Smooth muscle cell (in vitro differentiated cells): Measurements from ENCODE around the gene SYNGAP1. TPM values are rescaled to one million over a fixed set of nuclear protein-coding genes. Genes with fewer than 3 reads are reported as not detected.

ENCODE experiments used
- DNase-seq: peaks from one replicate; lab custom pipeline; 2025; ENCODE audit not compliant: unreplicated experiment; lab: John Stamatoyannopoulos, UW
- H2AFZ ChIP-seq: fragments of 200-600 bp; sonication (generic); 2 replicates; pipeline ENCODE4 v1.6.0; 2016; ENCODE audit warnings: antibody characterized with exemption, low read depth, mild to moderate bottlenecking
- H3F3A ChIP-seq: fragments of 200-600 bp; sonication (generic); 2 replicates; pipeline ENCODE4 v1.6.0; 2017; ENCODE audit warnings: antibody characterized with exemption, low read depth
- H3K27ac ChIP-seq: fragments of 200-600 bp; sonication (generic); 2 replicates; pipeline ENCODE4 v1.5.1; 2016; ENCODE audit warnings: low read depth, mild to moderate bottlenecking
- H3K27me3 ChIP-seq: fragments of 200-600 bp; sonication (generic); 2 replicates; pipeline ENCODE4 v1.6.1; 2016; ENCODE audit warnings: low read depth, mild to moderate bottlenecking
- H3K36me3 ChIP-seq: fragments of 200-600 bp; sonication (generic); 2 replicates; pipeline ENCODE4 v1.5.1; 2016; ENCODE audit warnings: low read depth
- H3K4me1 ChIP-seq: fragments of 200-600 bp; sonication (generic); 2 replicates; pipeline ENCODE4 v1.5.1; 2016; ENCODE audit warnings: low read depth
- H3K4me2 ChIP-seq: fragments of 200-600 bp; sonication (generic); 2 replicates; pipeline ENCODE4 v1.6.0; 2016; ENCODE audit warnings: mild to moderate bottlenecking
- H3K4me3 ChIP-seq: fragments of 200-600 bp; sonication (generic); 2 replicates; pipeline ENCODE4 v1.5.1; 2016; ENCODE audit warnings: mild to moderate bottlenecking
- H3K79me2 ChIP-seq: fragments of 200-600 bp; sonication (generic); 2 replicates; pipeline ENCODE4 v1.6.0; 2016; ENCODE audit warnings: low read depth, mild to moderate bottlenecking
- H3K9ac ChIP-seq: fragments of 200-600 bp; sonication (generic); 2 replicates; pipeline ENCODE4 v1.6.0; 2016; ENCODE audit warnings: low read depth
- H3K9me3 ChIP-seq: fragments of 200-600 bp; sonication (generic); replicated peaks from 2 replicates; pipeline ENCODE4 v1.5.1; 2016; ENCODE audit warnings: low read depth
- H4K20me1 ChIP-seq: fragments of 200-600 bp; sonication (generic); 2 replicates; pipeline ENCODE4 v1.6.0; 2016; ENCODE audit warnings: low read depth
- CTCF ChIP-seq: fragments of 200-600 bp; sonication (generic); IDR thresholded peaks from 2 replicates; pipeline ENCODE4 v1.5.1; 2017; ENCODE audit warnings: borderline replicate concordance, mild to moderate bottlenecking, antibody characterized with exemption; ENCODE audit not compliant: insufficient read depth, poor library complexity, severe bottlenecking
- WGBS: methylation state at CpG from one replicate; pipeline ENCODE4 v1.1.7; 2016; ENCODE audit warnings: low lambda C conversion rate; 5-methylcytosine and 5-hydroxymethylcytosine counted together
- polyA plus RNA-seq: library from polyadenylated mRNA; unstranded; fragments of >200 nt; fragmentation: Nextera tagmentation; extraction: Ambion mirVana; gene quantifications from 2 replicates; pipeline ENCODE4 v1.2.1, GENCODE V29; 2016
- total RNA-seq: library from RNA; depleted of rRNA; stranded (reverse); fragments of >200 nt; gene quantifications from 2 replicates; pipeline ENCODE4 v1.2.3, GENCODE V29; 2014

Gene SYNGAP1
- total and polyA plus RNA-seq, 2 experiments from 2014 or later: 1.9 to 10.4 TPM

DNA sequence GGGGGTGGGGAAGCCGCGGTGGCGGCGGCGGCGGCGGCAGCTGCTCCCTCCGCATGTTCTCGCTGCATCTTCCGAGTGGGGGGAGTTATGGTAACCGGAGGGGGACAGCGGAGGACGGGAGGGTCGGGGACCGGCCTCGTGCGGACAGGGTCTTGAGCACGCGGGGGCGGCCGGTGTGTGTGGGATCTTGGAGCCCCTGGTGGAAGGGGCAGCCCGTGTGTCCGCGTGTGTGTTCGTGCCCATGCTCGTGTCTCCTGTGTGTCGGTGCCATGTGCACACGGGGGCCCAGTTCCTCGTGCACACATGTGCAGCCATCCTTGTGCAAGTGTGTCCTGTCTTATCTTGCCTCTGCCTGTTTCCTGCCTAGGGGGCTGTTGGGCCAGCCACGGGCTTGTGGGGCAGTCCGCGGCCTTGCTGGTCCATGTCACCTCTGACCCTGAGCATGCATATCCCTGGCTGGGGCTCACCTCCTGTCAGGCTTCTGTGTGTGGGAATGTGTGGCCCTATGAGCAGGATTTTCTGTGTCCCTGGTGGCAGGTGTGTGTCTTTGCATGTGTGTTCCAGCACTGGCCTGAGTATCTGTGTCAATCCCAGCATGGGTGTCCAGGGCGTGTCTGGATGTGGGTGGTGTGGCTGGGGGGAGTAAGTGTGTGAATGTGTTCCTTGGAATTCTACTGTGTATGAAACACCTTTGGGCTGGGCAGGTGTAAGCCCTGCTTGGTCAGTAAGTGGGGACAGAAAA is 8.5 kb downstream of the SYNGAP1 start:
- H4K20me1 ChIP-seq: peaks cover 59% of the 10 kb centered on the region
- H3K36me3 ChIP-seq: no peaks in the 10 kb centered on the region
- H2AFZ ChIP-seq: no peak overlapping the region
- H3K79me2 ChIP-seq: peaks cover 28% of the 10 kb centered on the region
- H3K4me3 ChIP-seq: peak overlapping the region; percentile 57
- no peaks in the 10 kb centered on the region for H3K9me3 ChIP-seq
- H3K27me3 ChIP-seq: no peaks in the 10 kb centered on the region
- H3K9ac ChIP-seq: no peak overlapping the region
- peaks cover 19% of the 10 kb centered on the region for H3F3A ChIP-seq
- peaks cover 42% of the 10 kb centered on the region for H3K4me1 ChIP-seq
- no peak for DNase-seq
- TF ChIP-seq CTCF: peak; percentile 24
- WGBS: 15% methylated on average over 10 of the region's 33 CpGs
- H3K27ac ChIP-seq: peak overlapping the region; percentile 22
- peak overlapping the region; percentile 86 for H3K4me2 ChIP-seq

DNA sequence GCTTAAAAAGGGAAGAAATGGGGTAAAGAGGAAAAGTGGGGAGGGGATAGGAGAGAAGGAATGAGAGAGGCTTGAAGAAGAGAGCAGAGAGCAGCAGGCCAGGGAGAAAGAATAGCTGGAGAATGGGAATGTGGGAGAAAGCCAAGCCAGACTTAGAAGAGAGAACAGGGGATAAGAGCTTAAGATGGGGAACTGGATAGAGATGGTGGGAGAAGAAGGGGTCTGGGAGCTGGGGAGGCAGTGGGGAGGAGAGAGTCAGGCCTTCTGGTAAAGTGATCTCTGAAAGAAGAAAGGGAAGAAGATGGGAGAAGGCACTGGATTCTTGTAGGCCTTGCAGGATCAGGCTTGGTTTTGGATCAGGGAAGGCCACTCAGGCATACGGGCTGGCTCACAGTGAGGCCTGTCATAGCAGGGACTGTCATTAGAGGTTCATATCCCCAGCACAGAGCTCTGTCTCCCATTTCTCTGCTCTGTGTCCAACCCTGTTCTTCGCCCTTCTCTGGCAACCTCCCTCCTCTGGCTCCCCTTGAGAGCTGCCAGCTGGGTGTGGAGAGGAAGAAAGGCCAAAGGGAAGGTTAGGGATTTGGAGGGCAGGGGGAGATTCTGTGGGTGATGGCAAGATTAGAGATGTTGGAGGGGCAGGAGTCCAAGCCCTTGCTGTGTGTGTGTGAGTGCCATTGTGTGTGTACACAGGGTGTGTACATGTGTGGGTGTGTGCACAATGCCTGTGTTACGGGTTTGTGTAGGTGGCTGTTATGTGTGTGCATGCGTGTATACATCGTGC is 9.3 kb downstream of the SYNGAP1 start:
- WGBS: 94% methylated on average over 5 of the region's 5 CpGs
- Histone ChIP-seq H3K4me2 (peak overlapping the region; percentile 86), H3K9ac (no peak overlapping the region), H3K27me3 (no peaks in the 10 kb centered on the region), H3K36me3 (no peaks in the 10 kb centered on the region), H3K9me3 (no peaks in the 10 kb centered on the region), H3K4me1 (peaks cover 42% of the 10 kb centered on the region), H3K79me2 (peaks cover 28% of the 10 kb centered on the region), H3F3A (peaks cover 14% of the 10 kb centered on the region), H3K4me3 (peak overlapping the region; percentile 57), H2AFZ (no peak overlapping the region), H4K20me1 (peaks cover 64% of the 10 kb centered on the region), H3K27ac (peak overlapping the region; percentile 22)
- no peak for TF ChIP-seq CTCF
- no peak for DNase-seq

DNA sequence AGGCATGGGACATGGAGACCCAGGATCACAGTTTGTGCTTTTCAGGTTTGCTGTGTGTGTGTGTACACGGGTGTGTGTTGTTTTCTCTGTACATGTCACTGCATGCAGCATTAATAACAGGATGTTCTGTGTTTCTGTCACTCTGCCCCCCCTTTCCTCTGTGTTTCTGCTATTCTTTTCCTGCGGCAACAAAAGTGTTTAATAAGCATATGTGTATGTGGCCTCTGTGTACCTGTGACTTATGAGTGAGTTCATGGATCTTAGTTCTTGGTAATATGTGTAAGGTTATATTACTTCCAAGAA is 9.8 kb downstream of the SYNGAP1 start:
- H4K20me1 ChIP-seq: peaks cover 69% of the 10 kb centered on the region
- no peak overlapping the region for H2AFZ ChIP-seq
- H3K9ac ChIP-seq: no peak overlapping the region
- WGBS: 69% methylated on average over 2 of the region's 2 CpGs
- no peak overlapping the region for H3K4me3 ChIP-seq
- peaks cover 32% of the 10 kb centered on the region for H3K79me2 ChIP-seq
- H3K4me2 ChIP-seq: no peak overlapping the region
- TF ChIP-seq CTCF: no peak
- H3K4me1 ChIP-seq: peaks cover 36% of the 10 kb centered on the region
- H3K9me3 ChIP-seq: no peaks in the 10 kb centered on the region
- DNase-seq: no peak
- no peaks in the 10 kb centered on the region for H3K36me3 ChIP-seq
- no peak overlapping the region for H3K27ac ChIP-seq
- H3K27me3 ChIP-seq: no peaks in the 10 kb centered on the region
- peaks cover 8% of the 10 kb centered on the region for H3F3A ChIP-seq

- no peak for TF ChIP-seq CTCF
- peaks cover 70% of the 10 kb centered on the region for H4K20me1 ChIP-seq
- H3F3A ChIP-seq: peaks cover 3% of the 10 kb centered on the region
- H3K27me3 ChIP-seq: no peaks in the 10 kb centered on the region
- H3K4me3 ChIP-seq: no peak overlapping the region
- peaks cover 30% of the 10 kb centered on the region for H3K4me1 ChIP-seq
- H3K79me2 ChIP-seq: peaks cover 32% of the 10 kb centered on the region
- H3K4me2 ChIP-seq: no peak overlapping the region
- no peak overlapping the region for H3K27ac ChIP-seq
- no peak overlapping the region for H2AFZ ChIP-seq
- no peak for DNase-seq
- WGBS: 63% methylated on average over 2 of the region's 2 CpGs
- no peaks in the 10 kb centered on the region for H3K9me3 ChIP-seq
- no peak overlapping the region for H3K9ac ChIP-seq
- H3K36me3 ChIP-seq: no peaks in the 10 kb centered on the region
Measured at GRCh38 chr6:33430334-33430733, 10.5 kb downstream of the SYNGAP1 start.
